Gastrocnemius medialis (tissue), 4 donors: ENCODE measurements around the gene CHRNE.

Experiments
- CTCF ChIP-seq, 5 experiments: fragments of 450-650 bp in 3 of 5; fragments of 200-600 bp in 2 of 5; sonication (generic) in 2 of 5; IDR thresholded peaks in 4 of 5; conservative IDR thresholded peaks in 1 of 5; 1 replicate in 4 of 5; 2 replicates in 1 of 5; pipeline ENCODE4 v1.5.1; 2016 to 2019; ENCODE audit warnings: antibody characterized with exemption in 5 of 5, mild to moderate bottlenecking in 3 of 5, moderate library complexity in 3 of 5
- POLR2A ChIP-seq, 2 donors: fragments of 450-650 bp; IDR thresholded peaks; one replicate each; pipeline ENCODE4 v1.6.1; 2017; ENCODE audit warnings: antibody characterized with exemption in 2 of 2, mild to moderate bottlenecking in 2 of 2, moderate library complexity in 2 of 2

- TF ChIP-seq CTCF (IDR thresholded peaks at IDR 0.05 in 4 of 5, conservative IDR thresholded peaks at IDR 0.05 in 1 of 5): no peak
- TF ChIP-seq POLR2A (IDR thresholded peaks at IDR 0.05): no peak
Observed at GRCh38 chr17:4945176-4945943, 42.5 kb upstream of the CHRNE start.
